ENCODE data around the gene OR4C15.

OR4C15 gene

GRCh38 chr11:55554169-55554568 lies at the start of gene OR4C15:
OR4C15 (plus strand) TSS chr11:55554469; CDS start chr11:55554469, 0 bp downstream.
- no peak for DNase-seq

GRCh38 chr11:55571828-55572227 lies 17.6 kb downstream of the OR4C15 start, which contains the start of gene OR4C16:
OR4C16 (plus strand) TSS chr11:55572128; CDS start chr11:55572128, 0 bp downstream.
- no peak for DNase-seq

GRCh38 chr11:55572548-55572947 lies 18.3 kb downstream of the OR4C15 start:
- DNase-seq, result no peak
